Upper lobe of left lung (tissue), 4 donors: ENCODE results near the gene HMGXB3.

ENCODE experiments used
- POLR2A ChIP-seq, 4 donors: fragments of 450-650 bp; IDR thresholded peaks; one replicate each; pipeline ENCODE4 v1.5.1; 2016 to 2017; ENCODE audit warnings: antibody characterized with exemption in 4 of 4, mild to moderate bottlenecking in 2 of 4
- POLR2AphosphoS5 ChIP-seq, 2 donors: sonication (generic); formaldehyde crosslinking; IDR thresholded peaks; one replicate each; pipeline ENCODE4 v1.5.1; 2017; ENCODE audit warnings: antibody characterized with exemption in 2 of 2
- TF ChIP-seq, protein P1 (sequence below), 6 experiments: fragments of 450-650 bp in 4 of 6; fragments of 200-600 bp in 2 of 6; sonication (generic) in 2 of 6; IDR thresholded peaks; one replicate each; pipeline ENCODE4 v1.5.1; 2016 to 2019; ENCODE audit warnings: antibody characterized with exemption in 6 of 6

- TF ChIP-seq, protein P1, sequence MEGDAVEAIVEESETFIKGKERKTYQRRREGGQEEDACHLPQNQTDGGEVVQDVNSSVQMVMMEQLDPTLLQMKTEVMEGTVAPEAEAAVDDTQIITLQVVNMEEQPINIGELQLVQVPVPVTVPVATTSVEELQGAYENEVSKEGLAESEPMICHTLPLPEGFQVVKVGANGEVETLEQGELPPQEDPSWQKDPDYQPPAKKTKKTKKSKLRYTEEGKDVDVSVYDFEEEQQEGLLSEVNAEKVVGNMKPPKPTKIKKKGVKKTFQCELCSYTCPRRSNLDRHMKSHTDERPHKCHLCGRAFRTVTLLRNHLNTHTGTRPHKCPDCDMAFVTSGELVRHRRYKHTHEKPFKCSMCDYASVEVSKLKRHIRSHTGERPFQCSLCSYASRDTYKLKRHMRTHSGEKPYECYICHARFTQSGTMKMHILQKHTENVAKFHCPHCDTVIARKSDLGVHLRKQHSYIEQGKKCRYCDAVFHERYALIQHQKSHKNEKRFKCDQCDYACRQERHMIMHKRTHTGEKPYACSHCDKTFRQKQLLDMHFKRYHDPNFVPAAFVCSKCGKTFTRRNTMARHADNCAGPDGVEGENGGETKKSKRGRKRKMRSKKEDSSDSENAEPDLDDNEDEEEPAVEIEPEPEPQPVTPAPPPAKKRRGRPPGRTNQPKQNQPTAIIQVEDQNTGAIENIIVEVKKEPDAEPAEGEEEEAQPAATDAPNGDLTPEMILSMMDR (IDR thresholded peaks at IDR 0.05): no peak
- TF ChIP-seq POLR2AphosphoS5 (IDR thresholded peaks at IDR 0.05) (no peak), POLR2A (IDR thresholded peaks at IDR 0.05) (no peak)
These were observed 77.7 kb downstream of the HMGXB3 start for GRCh38 chr5:150077996-150078801.
